ENCODE data around the gene EXO1.
"Not testable (repeated sequence)": the region's sequence is repeated elsewhere in the genome, so short reads cannot be mapped to it uniquely, and the experiment has no call there.

- TF ChIP-seq SMC3 (IDR thresholded peaks at IDR 0.05; ENCODE audit: low read depth, low read length); NFIC (IDR thresholded peaks at IDR 0.05; ENCODE audit: borderline replicate concordance); CTCF (IDR thresholded peaks at IDR 0.05); SIN3A (IDR thresholded peaks at IDR 0.05; ENCODE audit: borderline replicate concordance, low read depth, low read length); CHD2 (IDR thresholded peaks at IDR 0.05; ENCODE audit: low read length, partially characterized antibody); TAF1 (IDR thresholded peaks at IDR 0.05; ENCODE audit: borderline replicate concordance, low read depth, low read length); POLR2AphosphoS5 (IDR thresholded peaks at IDR 0.05; ENCODE audit: low read depth, low read length); EP300 (IDR thresholded peaks at IDR 0.05; ENCODE audit: borderline replicate concordance in 1 of 2, low read depth in 1 of 2, low read length in 1 of 2); YY1 (IDR thresholded peaks at IDR 0.05; ENCODE audit: low read depth): not testable (repeated sequence)
- TF ChIP-seq, protein P1, sequence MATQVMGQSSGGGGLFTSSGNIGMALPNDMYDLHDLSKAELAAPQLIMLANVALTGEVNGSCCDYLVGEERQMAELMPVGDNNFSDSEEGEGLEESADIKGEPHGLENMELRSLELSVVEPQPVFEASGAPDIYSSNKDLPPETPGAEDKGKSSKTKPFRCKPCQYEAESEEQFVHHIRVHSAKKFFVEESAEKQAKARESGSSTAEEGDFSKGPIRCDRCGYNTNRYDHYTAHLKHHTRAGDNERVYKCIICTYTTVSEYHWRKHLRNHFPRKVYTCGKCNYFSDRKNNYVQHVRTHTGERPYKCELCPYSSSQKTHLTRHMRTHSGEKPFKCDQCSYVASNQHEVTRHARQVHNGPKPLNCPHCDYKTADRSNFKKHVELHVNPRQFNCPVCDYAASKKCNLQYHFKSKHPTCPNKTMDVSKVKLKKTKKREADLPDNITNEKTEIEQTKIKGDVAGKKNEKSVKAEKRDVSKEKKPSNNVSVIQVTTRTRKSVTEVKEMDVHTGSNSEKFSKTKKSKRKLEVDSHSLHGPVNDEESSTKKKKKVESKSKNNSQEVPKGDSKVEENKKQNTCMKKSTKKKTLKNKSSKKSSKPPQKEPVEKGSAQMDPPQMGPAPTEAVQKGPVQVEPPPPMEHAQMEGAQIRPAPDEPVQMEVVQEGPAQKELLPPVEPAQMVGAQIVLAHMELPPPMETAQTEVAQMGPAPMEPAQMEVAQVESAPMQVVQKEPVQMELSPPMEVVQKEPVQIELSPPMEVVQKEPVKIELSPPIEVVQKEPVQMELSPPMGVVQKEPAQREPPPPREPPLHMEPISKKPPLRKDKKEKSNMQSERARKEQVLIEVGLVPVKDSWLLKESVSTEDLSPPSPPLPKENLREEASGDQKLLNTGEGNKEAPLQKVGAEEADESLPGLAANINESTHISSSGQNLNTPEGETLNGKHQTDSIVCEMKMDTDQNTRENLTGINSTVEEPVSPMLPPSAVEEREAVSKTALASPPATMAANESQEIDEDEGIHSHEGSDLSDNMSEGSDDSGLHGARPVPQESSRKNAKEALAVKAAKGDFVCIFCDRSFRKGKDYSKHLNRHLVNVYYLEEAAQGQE (IDR thresholded peaks at IDR 0.05; ENCODE audit: low read depth, low read length): not testable (repeated sequence)
- TF ChIP-seq, protein P2, sequence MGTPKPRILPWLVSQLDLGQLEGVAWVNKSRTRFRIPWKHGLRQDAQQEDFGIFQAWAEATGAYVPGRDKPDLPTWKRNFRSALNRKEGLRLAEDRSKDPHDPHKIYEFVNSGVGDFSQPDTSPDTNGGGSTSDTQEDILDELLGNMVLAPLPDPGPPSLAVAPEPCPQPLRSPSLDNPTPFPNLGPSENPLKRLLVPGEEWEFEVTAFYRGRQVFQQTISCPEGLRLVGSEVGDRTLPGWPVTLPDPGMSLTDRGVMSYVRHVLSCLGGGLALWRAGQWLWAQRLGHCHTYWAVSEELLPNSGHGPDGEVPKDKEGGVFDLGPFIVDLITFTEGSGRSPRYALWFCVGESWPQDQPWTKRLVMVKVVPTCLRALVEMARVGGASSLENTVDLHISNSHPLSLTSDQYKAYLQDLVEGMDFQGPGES (IDR thresholded peaks at IDR 0.05; ENCODE audit: low read depth, low read length): not testable (repeated sequence)
Observed at GRCh38 chr1:241855545-241856140, 7.6 kb downstream of the EXO1 start.

All from SK-N-SH (cell line).